ENCODE measurements around the gene LRIG1.

LRIG1 gene

DNA sequence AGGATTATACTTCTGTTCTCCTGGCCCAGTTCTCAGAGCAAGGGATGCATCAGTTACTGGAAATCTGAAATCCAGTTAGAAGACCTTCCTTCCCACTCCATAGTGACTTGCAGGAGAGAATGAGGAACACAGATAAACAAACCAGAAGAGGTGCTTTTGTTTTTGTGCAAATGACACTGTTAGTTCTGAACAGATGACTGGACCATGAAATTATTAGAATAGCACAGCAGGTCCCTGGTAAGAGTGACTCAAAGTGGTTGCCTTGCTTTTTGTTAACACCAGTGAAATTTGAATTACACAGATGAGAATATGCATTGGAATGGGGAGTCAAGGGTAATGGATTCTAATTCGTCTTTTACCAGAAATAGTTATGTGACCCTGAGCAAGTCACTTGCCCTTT lies 30.4 kb upstream of the LRIG1 start:
- H3K27me3 ChIP-seq (ENCODE audit: control insufficient read depth, insufficient read depth, low read length) = no peaks in the 10 kb centered on the region
- no CpG with 5 or more reads among the region's 1 CpG for WGBS (ENCODE audit: insufficient coverage, insufficient read length)
- no peaks in the 10 kb centered on the region for H3K9me3 ChIP-seq (ENCODE audit: control insufficient read depth, insufficient read depth, low read length)
- no peaks in the 10 kb centered on the region for H3K36me3 ChIP-seq (ENCODE audit: control insufficient read depth, insufficient read depth, low read length)
- no peak overlapping the region for H3K4me3 ChIP-seq (ENCODE audit: low read length)
- no peak overlapping the region for H3K27ac ChIP-seq (ENCODE audit: low read length)
- DNase-seq (ENCODE audit: low read depth, low spot score) = no peak
- H3K4me1 ChIP-seq (ENCODE audit: control insufficient read depth, insufficient read depth, low read length) = no peaks in the 10 kb centered on the region

- Histone ChIP-seq H3K9me3 (ENCODE audit: control insufficient read depth, insufficient read depth, low read length) (no peaks in the 10 kb centered on the region), H3K36me3 (ENCODE audit: control insufficient read depth, insufficient read depth, low read length) (no peaks in the 10 kb centered on the region), H3K27me3 (ENCODE audit: control insufficient read depth, insufficient read depth, low read length) (no peaks in the 10 kb centered on the region), H3K4me1 (ENCODE audit: control insufficient read depth, insufficient read depth, low read length) (no peaks in the 10 kb centered on the region), H3K4me3 (ENCODE audit: low read length) (no peak overlapping the region), H3K27ac (ENCODE audit: low read length) (no peak overlapping the region)
- DNase-seq (ENCODE audit: low read depth, low spot score) = no peak
- WGBS (ENCODE audit: insufficient coverage, insufficient read length) = no CpG with 5 or more reads among the region's 4 CpGs
Measured at GRCh38 chr3:66527246-66527645, 26.4 kb upstream of the LRIG1 start.

DNA sequence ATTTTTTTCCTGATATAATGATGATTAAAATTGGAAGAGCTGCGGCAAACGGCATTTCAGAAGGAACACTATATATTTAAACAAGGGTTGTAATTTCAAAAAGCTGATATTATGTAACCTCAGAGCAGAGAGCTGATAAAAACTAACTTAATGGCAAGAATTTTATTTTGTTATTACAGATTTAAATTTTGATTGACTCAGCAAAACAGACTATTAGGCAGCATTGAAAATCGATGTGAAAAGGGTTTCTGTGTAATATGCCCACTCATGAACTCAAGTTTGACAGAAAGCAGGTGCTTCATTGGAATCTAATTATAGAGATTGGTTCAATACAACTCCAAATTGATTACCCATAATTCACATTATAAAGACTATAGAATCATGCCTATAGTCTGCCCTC lies 24.9 kb upstream of the LRIG1 start:
- Histone ChIP-seq H3K27me3 (ENCODE audit: control insufficient read depth, insufficient read depth, low read length) (no peaks in the 10 kb centered on the region), H3K4me1 (ENCODE audit: control insufficient read depth, insufficient read depth, low read length) (no peaks in the 10 kb centered on the region), H3K27ac (ENCODE audit: low read length) (no peak overlapping the region), H3K4me3 (ENCODE audit: low read length) (no peak overlapping the region), H3K36me3 (ENCODE audit: control insufficient read depth, insufficient read depth, low read length) (no peaks in the 10 kb centered on the region), H3K9me3 (ENCODE audit: control insufficient read depth, insufficient read depth, low read length) (no peaks in the 10 kb centered on the region)
- DNase-seq (ENCODE audit: low read depth, low spot score) = no peak
- no CpG with 5 or more reads among the region's 3 CpGs for WGBS (ENCODE audit: insufficient coverage, insufficient read length)

- DNase-seq (ENCODE audit: low read depth, low spot score) = no peak
- no peak overlapping the region for H3K27ac ChIP-seq (ENCODE audit: low read length)
- H3K27me3 ChIP-seq (ENCODE audit: control insufficient read depth, insufficient read depth, low read length) = no peaks in the 10 kb centered on the region
- H3K9me3 ChIP-seq (ENCODE audit: control insufficient read depth, insufficient read depth, low read length) = no peaks in the 10 kb centered on the region
- no peak overlapping the region for H3K4me3 ChIP-seq (ENCODE audit: low read length)
- no peaks in the 10 kb centered on the region for H3K4me1 ChIP-seq (ENCODE audit: control insufficient read depth, insufficient read depth, low read length)
- H3K36me3 ChIP-seq (ENCODE audit: control insufficient read depth, insufficient read depth, low read length) = no peaks in the 10 kb centered on the region
- WGBS (ENCODE audit: insufficient coverage, insufficient read length) = no CpG with 5 or more reads among the region's 2 CpGs
Measured at GRCh38 chr3:66520724-66521123, 19.9 kb upstream of the LRIG1 start.

DNA sequence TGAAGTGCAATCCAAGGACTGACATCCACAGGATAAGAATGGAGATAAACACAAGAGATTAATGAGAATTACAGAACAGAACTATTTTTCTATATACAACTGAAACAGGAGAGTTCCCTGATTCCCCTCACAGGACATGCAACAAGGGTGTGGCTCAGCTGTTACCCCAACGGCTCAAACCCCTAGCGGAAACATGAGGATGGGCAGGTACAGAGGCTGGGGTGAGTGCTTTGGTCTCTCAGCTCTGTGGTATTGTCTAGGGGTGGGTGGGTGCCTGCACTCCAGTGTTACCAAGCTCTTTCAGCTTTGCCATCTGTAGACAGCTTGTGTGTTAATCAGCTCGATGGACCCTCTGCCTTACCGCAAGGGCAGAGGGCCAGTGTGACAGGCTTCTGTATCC lies 17.8 kb upstream of the LRIG1 start:
- Histone ChIP-seq H3K27me3 (ENCODE audit: control insufficient read depth, insufficient read depth, low read length) (no peaks in the 10 kb centered on the region), H3K27ac (ENCODE audit: low read length) (no peak overlapping the region), H3K36me3 (ENCODE audit: control insufficient read depth, insufficient read depth, low read length) (no peaks in the 10 kb centered on the region), H3K4me1 (ENCODE audit: control insufficient read depth, insufficient read depth, low read length) (no peaks in the 10 kb centered on the region), H3K9me3 (ENCODE audit: control insufficient read depth, insufficient read depth, low read length) (no peaks in the 10 kb centered on the region), H3K4me3 (ENCODE audit: low read length) (no peak overlapping the region)
- DNase-seq (ENCODE audit: low read depth, low spot score) = no peak
- no CpG with 5 or more reads among the region's 4 CpGs for WGBS (ENCODE audit: insufficient coverage, insufficient read length)

GRCh38 chr3:66518126-66518525 lies 17.3 kb upstream of the LRIG1 start:
- WGBS (ENCODE audit: insufficient coverage, insufficient read length) = no CpG with 5 or more reads among the region's 2 CpGs

GRCh38 chr3:66517241-66517640 lies 16.4 kb upstream of the LRIG1 start:
- no peaks in the 10 kb centered on the region for H3K36me3 ChIP-seq (ENCODE audit: control insufficient read depth, insufficient read depth, low read length)
- H3K27me3 ChIP-seq (ENCODE audit: control insufficient read depth, insufficient read depth, low read length) = no peaks in the 10 kb centered on the region
- no peak overlapping the region for H3K4me3 ChIP-seq (ENCODE audit: low read length)
- no peaks in the 10 kb centered on the region for H3K4me1 ChIP-seq (ENCODE audit: control insufficient read depth, insufficient read depth, low read length)
- H3K27ac ChIP-seq (ENCODE audit: low read length) = no peak overlapping the region
- DNase-seq (ENCODE audit: low read depth, low spot score) = no peak
- WGBS (ENCODE audit: insufficient coverage, insufficient read length) = no CpG with 5 or more reads among the region's 2 CpGs
- H3K9me3 ChIP-seq (ENCODE audit: control insufficient read depth, insufficient read depth, low read length) = no peaks in the 10 kb centered on the region

More at GRCh38 chr3:66518126-66518525, 17.3 kb upstream of the LRIG1 start:
- no peaks in the 10 kb centered on the region for H3K36me3 ChIP-seq (ENCODE audit: control insufficient read depth, insufficient read depth, low read length)
- no peaks in the 10 kb centered on the region for H3K27me3 ChIP-seq (ENCODE audit: control insufficient read depth, insufficient read depth, low read length)
- H3K27ac ChIP-seq (ENCODE audit: low read length) = no peak overlapping the region
- no peaks in the 10 kb centered on the region for H3K9me3 ChIP-seq (ENCODE audit: control insufficient read depth, insufficient read depth, low read length)
- H3K4me3 ChIP-seq (ENCODE audit: low read length) = no peak overlapping the region
- DNase-seq (ENCODE audit: low read depth, low spot score) = no peak
- no peaks in the 10 kb centered on the region for H3K4me1 ChIP-seq (ENCODE audit: control insufficient read depth, insufficient read depth, low read length)

DNA sequence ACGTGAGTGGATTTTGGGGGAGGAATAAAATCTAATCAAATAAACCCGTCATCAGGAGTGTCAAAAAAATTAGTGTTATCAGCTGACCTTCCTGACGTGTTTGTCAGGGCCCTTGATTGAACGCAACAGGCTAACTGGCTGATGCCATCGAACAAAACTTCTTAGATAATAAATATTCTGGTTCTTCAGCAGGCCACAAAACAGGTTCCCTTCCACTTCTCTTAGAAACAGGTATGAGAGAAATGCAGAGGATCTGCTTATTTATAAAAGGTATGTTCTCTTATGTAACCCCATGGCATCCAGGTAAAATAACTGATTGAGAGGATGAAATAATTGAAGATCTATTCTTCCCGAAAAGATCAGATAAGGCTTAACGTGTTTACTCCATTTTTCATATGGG lies 7.6 kb upstream of the LRIG1 start:
- no peak overlapping the region for H3K27ac ChIP-seq (ENCODE audit: low read length)
- no peak for DNase-seq (ENCODE audit: low read depth, low spot score)
- H3K9me3 ChIP-seq (ENCODE audit: control insufficient read depth, insufficient read depth, low read length) = no peaks in the 10 kb centered on the region
- H3K4me1 ChIP-seq (ENCODE audit: control insufficient read depth, insufficient read depth, low read length) = no peaks in the 10 kb centered on the region
- no peak overlapping the region for H3K4me3 ChIP-seq (ENCODE audit: low read length)
- H3K36me3 ChIP-seq (ENCODE audit: control insufficient read depth, insufficient read depth, low read length) = no peaks in the 10 kb centered on the region
- no CpG with 5 or more reads among the region's 7 CpGs for WGBS (ENCODE audit: insufficient coverage, insufficient read length)
- H3K27me3 ChIP-seq (ENCODE audit: control insufficient read depth, insufficient read depth, low read length) = no peaks in the 10 kb centered on the region; the same call in 1 of the 2 replicates

DNA sequence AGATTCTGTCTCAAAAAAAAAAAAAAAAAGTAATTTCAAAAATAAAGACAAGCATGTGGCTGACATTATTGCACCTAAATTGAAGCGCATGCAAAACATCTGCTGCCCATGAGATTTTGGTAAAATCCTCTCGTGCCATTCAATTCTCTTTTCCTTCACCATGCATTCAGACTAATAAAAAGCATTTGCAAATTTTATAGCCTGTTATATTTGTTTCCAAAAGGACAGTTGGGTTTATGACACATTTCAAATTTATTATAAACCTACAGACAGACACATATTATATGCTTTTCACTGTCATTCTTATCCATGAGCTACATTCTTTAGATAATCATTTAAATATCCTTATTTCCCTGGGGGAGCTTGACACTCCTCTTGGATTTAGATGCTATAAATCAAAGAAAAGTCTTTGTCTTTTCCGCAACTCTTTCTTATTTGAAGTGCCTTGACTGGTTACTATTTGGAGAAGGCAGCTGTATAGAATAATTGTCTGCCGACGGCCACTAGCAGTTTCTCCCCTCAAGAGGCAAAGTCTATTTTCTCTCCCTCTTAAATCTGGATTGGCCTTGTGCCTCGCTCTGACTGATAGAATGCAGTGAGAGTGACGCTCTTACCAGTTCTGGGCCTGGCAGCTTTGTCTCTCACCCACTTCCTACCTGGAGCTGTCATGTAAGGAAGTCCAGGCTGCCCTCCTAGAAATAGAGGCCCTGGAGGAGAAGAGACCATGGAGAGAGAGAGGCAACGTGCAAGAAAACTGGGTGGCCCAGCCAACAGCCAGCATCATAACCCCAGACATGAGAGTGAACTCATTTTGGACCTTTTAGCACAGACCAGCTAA lies 6.8 kb upstream of the LRIG1 start:
- Histone ChIP-seq H3K9me3 (ENCODE audit: control insufficient read depth, insufficient read depth, low read length) (no peaks in the 10 kb centered on the region), H3K4me1 (ENCODE audit: control insufficient read depth, insufficient read depth, low read length) (no peaks in the 10 kb centered on the region), H3K36me3 (ENCODE audit: control insufficient read depth, insufficient read depth, low read length) (no peaks in the 10 kb centered on the region), H3K27me3 (ENCODE audit: control insufficient read depth, insufficient read depth, low read length) (no peaks in the 10 kb centered on the region; the same call in 1 of the 2 replicates), H3K27ac (ENCODE audit: low read length) (no peak overlapping the region), H3K4me3 (ENCODE audit: low read length) (no peak overlapping the region)
- WGBS (ENCODE audit: insufficient coverage, insufficient read length) = no CpG with 5 or more reads among the region's 8 CpGs
- DNase-seq (ENCODE audit: low read depth, low spot score) = no peak

DNA sequence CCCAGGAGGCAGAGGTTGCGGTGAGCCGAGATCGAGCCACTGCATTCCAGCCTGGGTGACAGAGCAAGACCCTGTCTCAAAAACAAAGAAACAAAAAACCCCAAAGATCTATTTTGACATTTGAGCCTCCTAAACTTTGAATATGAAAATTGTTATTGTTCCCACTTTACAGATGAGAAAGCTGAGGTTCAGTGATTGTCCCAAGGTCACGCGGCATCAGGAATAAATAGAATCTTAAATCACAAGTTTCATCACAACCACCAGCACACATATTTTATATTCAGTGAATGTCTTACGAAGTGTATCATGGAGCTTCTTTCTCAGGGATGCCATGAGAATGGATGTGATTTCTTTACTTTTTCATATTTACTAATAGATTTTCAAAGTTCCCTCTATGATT lies 5.3 kb upstream of the LRIG1 start:
- no CpG with 5 or more reads among the region's 6 CpGs for WGBS (ENCODE audit: insufficient coverage, insufficient read length)
- H3K4me1 ChIP-seq (ENCODE audit: control insufficient read depth, insufficient read depth, low read length) = no peaks in the 10 kb centered on the region

More for the DNA sequence above, 5.3 kb upstream of the LRIG1 start:
- no peak for DNase-seq (ENCODE audit: low read depth, low spot score)
- Histone ChIP-seq H3K27me3 (ENCODE audit: control insufficient read depth, insufficient read depth, low read length) (no peaks in the 10 kb centered on the region; the same call in 1 of the 2 replicates), H3K36me3 (ENCODE audit: control insufficient read depth, insufficient read depth, low read length) (no peaks in the 10 kb centered on the region), H3K4me3 (ENCODE audit: low read length) (no peak overlapping the region), H3K9me3 (ENCODE audit: control insufficient read depth, insufficient read depth, low read length) (no peaks in the 10 kb centered on the region), H3K27ac (ENCODE audit: low read length) (no peak overlapping the region)

All from iPS DF 6.9 (cell line).